Neuronal stem cell (in vitro differentiated cells): Measurements from ENCODE around the gene GBGT1.

ENCODE experiments used
- DNase-seq: peaks from one replicate; pipeline ENCODE4 v3.0.0-alpha.2; 2013; ENCODE audit warnings: low spot score
- H2AFZ ChIP-seq: one replicate; pipeline ENCODE4 v1.6.1; 2013; ENCODE audit warnings: mild to moderate bottlenecking, low read length, inconsistent platforms
- H2AK5ac ChIP-seq: 2 replicates; pipeline ENCODE4 v1.6.1; 2013; ENCODE audit warnings: low read depth, mild to moderate bottlenecking, inconsistent platforms, low read length, moderate library complexity, mixed read lengths
- H2BK120ac ChIP-seq: 2 replicates; pipeline ENCODE4 v1.6.1; 2013; ENCODE audit warnings: low read depth, mild to moderate bottlenecking, inconsistent platforms, low read length, moderate library complexity, mixed read lengths
- H2BK12ac ChIP-seq: one replicate; pipeline ENCODE4 v1.6.1; 2013; ENCODE audit warnings: low read length, inconsistent platforms
- H2BK15ac ChIP-seq: 2 replicates; pipeline ENCODE4 v1.6.1; 2013; ENCODE audit warnings: mild to moderate bottlenecking, low read length, inconsistent platforms, mixed read lengths
- H2BK5ac ChIP-seq: one replicate; pipeline ENCODE4 v1.6.1; 2013; ENCODE audit warnings: inconsistent platforms, mild to moderate bottlenecking, low read length, moderate library complexity
- H3K14ac ChIP-seq: one replicate; pipeline ENCODE4 v1.6.1; 2013; ENCODE audit warnings: low read length, inconsistent platforms
- H3K18ac ChIP-seq: 2 replicates; pipeline ENCODE4 v1.6.1; 2013; ENCODE audit warnings: low read length, inconsistent platforms
- H3K23ac ChIP-seq: 2 replicates; pipeline ENCODE4 v1.6.1; 2013; ENCODE audit warnings: low read depth, mild to moderate bottlenecking, mixed read lengths, low read length, inconsistent platforms; ENCODE audit not compliant: poor library complexity
- H3K27ac ChIP-seq: replicated peaks from 3 replicates; pipeline ENCODE4 v1.5.1; 2013; ENCODE audit warnings: low read length, inconsistent platforms
- H3K27me3 ChIP-seq, 3 experiments: 2 replicates each; pipeline ENCODE4 v1.6.1; 2013; ENCODE audit warnings: low read length in 3 of 3, mild to moderate bottlenecking in 2 of 3, inconsistent platforms in 1 of 3, low read depth in 1 of 3, mixed read lengths in 1 of 3, moderate library complexity in 1 of 3; ENCODE audit not compliant: control insufficient read depth in 3 of 3, insufficient read depth in 3 of 3
- H3K36me3 ChIP-seq, 2 donors: replicated peaks in 1 of 2; 2 replicates each; pipeline ENCODE4 v1.6.1; 2013; ENCODE audit warnings: low read length in 2 of 2; ENCODE audit not compliant: control insufficient read depth in 2 of 2, insufficient read depth in 2 of 2
- H3K4ac ChIP-seq: 2 replicates; pipeline ENCODE4 v1.6.1; 2013; ENCODE audit warnings: inconsistent platforms, mild to moderate bottlenecking, low read length, moderate library complexity
- H3K4me1 ChIP-seq, 2 donors: 1 replicate in 1 of 2; 2 replicates in 1 of 2; pipeline ENCODE4 v1.6.1; 2013; ENCODE audit warnings: low read length in 2 of 2, low read depth in 1 of 2; ENCODE audit not compliant: control insufficient read depth in 2 of 2, insufficient read depth in 1 of 2
- H3K4me2 ChIP-seq: one replicate; pipeline ENCODE4 v1.6.1; 2013; ENCODE audit warnings: mild to moderate bottlenecking, low read length, inconsistent platforms; ENCODE audit not compliant: insufficient read depth, poor library complexity, severe bottlenecking
- H3K4me3 ChIP-seq, 2 donors: 2 replicates each; pipeline ENCODE4 v1.5.1; 2013; ENCODE audit warnings: low read length in 2 of 2, mild to moderate bottlenecking in 2 of 2, inconsistent platforms in 1 of 2, moderate library complexity in 1 of 2
- H3K79me1 ChIP-seq: one replicate; pipeline ENCODE4 v1.6.1; 2013; ENCODE audit warnings: low read depth, mild to moderate bottlenecking, inconsistent platforms, low read length, moderate library complexity
- H3K9ac ChIP-seq: one replicate; pipeline ENCODE4 v1.6.1; 2013; ENCODE audit warnings: mild to moderate bottlenecking, low read depth, low read length, inconsistent platforms; ENCODE audit not compliant: poor library complexity
- H3K9me3 ChIP-seq, 2 donors: replicated peaks in 1 of 2; 2 replicates each; pipeline versions ENCODE3 to v1.6.1; 2013; ENCODE audit warnings: low read length in 2 of 2, mild to moderate bottlenecking in 2 of 2, inconsistent platforms in 1 of 2, low read depth in 1 of 2, mixed read lengths in 1 of 2, moderate library complexity in 1 of 2; ENCODE audit not compliant: control insufficient read depth in 2 of 2, insufficient read depth in 1 of 2
- H4K8ac ChIP-seq: one replicate; pipeline ENCODE4 v1.6.1; 2013; ENCODE audit warnings: low read depth, mild to moderate bottlenecking, inconsistent platforms, low read length, moderate library complexity
- H4K91ac ChIP-seq: one replicate; pipeline ENCODE4 v1.6.1; 2013; ENCODE audit warnings: low read length, low read depth, mild to moderate bottlenecking, inconsistent platforms; ENCODE audit not compliant: poor library complexity
- WGBS, 2 donors: extraction: QIAGEN DNeasy Blood & Tissue Kit; methylation state at CpG; one replicate each; pipeline ENCODE4 v1.1.7; 2013; ENCODE audit warnings: missing lambda C conversion rate in 2 of 2, mixed read lengths in 1 of 2; ENCODE audit not compliant: insufficient read length in 2 of 2, insufficient replicate concordance in 1 of 2; ENCODE audit errors: extremely low coverage in 2 of 2; 5-methylcytosine and 5-hydroxymethylcytosine counted together

Gene GBGT1

GRCh38 chr9:133148199-133149129, 15.2 kb downstream of the GBGT1 start:
- peak overlapping the region; percentile 98 for H3K23ac ChIP-seq
- H3K18ac ChIP-seq: peak overlapping the region; percentile 100
- peak overlapping the region; percentile 65 for H2BK120ac ChIP-seq
- H3K14ac ChIP-seq: peak overlapping the region; percentile 99
- peak overlapping the region; percentile 97 for H2BK5ac ChIP-seq
- H2AFZ ChIP-seq: peak overlapping the region; percentile 80
- H3K9ac ChIP-seq: peak overlapping the region; percentile 99
- no peak overlapping the region for H3K27ac ChIP-seq
- peak; percentile 31 for DNase-seq
- peak overlapping the region; percentile 92 for H4K8ac ChIP-seq
- H3K36me3 ChIP-seq: peaks cover 2 to 7% of the 10 kb centered on the region in 2 donors
- peak overlapping the region; percentile 41 for H2BK12ac ChIP-seq
- H2BK15ac ChIP-seq: peak overlapping the region; percentile 54
- H3K4me3 ChIP-seq: peak overlapping the region; percentile 80 to 98
- H3K4me1 ChIP-seq: peaks cover 24 to 30% of the 10 kb centered on the region in 2 donors
- H3K4me2 ChIP-seq: peak overlapping the region; percentile 93
- peak overlapping the region; percentile 89 for H3K4ac ChIP-seq
- peak overlapping the region; percentile 98 for H2AK5ac ChIP-seq
- WGBS, 2 donors: no CpG with 5 or more reads among the region's 65 CpGs
- H3K9me3 ChIP-seq: no peaks in the 10 kb centered on the region
- H3K79me1 ChIP-seq: peaks cover 17% of the 10 kb centered on the region
- H3K27me3 ChIP-seq: peaks cover 0 to 2% (median 0%) of the 10 kb centered on the region in 3 experiments
- no peak overlapping the region for H4K91ac ChIP-seq

GRCh38 chr9:133147412-133148198, 16.1 kb downstream of the GBGT1 start:
- Histone ChIP-seq H3K36me3 (peaks cover 5 to 10% of the 10 kb centered on the region in 2 donors), H3K4me2 (peak overlapping the region; percentile 93), H2AFZ (peak overlapping the region; percentile 69), H3K23ac (peak overlapping the region; percentile 81), H3K4ac (no peak overlapping the region), H2AK5ac (peak overlapping the region; percentile 87), H2BK15ac (peak overlapping the region; percentile 54), H2BK5ac (peak overlapping the region; percentile 97), H3K27ac (no peak overlapping the region), H3K18ac (peak overlapping the region; percentile 92), H2BK120ac (peak overlapping the region; percentile 65), H4K8ac (no peak overlapping the region), H3K79me1 (peaks cover 23% of the 10 kb centered on the region), H3K4me3 (peak overlapping the region; percentile 80 to 98), H3K9me3 (no peaks in the 10 kb centered on the region), H3K27me3 (peaks cover 0 to 2% (median 0%) of the 10 kb centered on the region in 3 experiments), H4K91ac (no peak overlapping the region), H3K9ac (peak overlapping the region; percentile 99), H3K4me1 (peaks cover 29 to 31% of the 10 kb centered on the region in 2 donors), H2BK12ac (no peak overlapping the region), H3K14ac (peak overlapping the region; percentile 41)
- no CpG with 5 or more reads among the region's 14 CpGs for WGBS, 2 donors
- peak; percentile 72 for DNase-seq

- peak overlapping the region; percentile 87 for H2AK5ac ChIP-seq
- H3K27me3 ChIP-seq: peaks cover 0 to 2% (median 0%) of the 10 kb centered on the region in 3 experiments
- peaks cover 32 to 36% of the 10 kb centered on the region in 2 donors for H3K4me1 ChIP-seq
- no peak overlapping the region for H2AFZ ChIP-seq
- no peak for DNase-seq
- H3K9ac ChIP-seq: peak overlapping the region; percentile 63
- no peak overlapping the region for H2BK15ac ChIP-seq
- peak overlapping the region; percentile 12 for H3K18ac ChIP-seq
- H3K4me2 ChIP-seq: peak overlapping the region; percentile 93
- H2BK12ac ChIP-seq: no peak overlapping the region
- H2BK5ac ChIP-seq: no peak overlapping the region
- no CpG with 5 or more reads among the region's 7 CpGs for WGBS, 2 donors
- peak overlapping the region; percentile 16 for H2BK120ac ChIP-seq
- H3K14ac ChIP-seq: no peak overlapping the region
- peak overlapping the region; percentile 19 for H3K4ac ChIP-seq
- peaks cover 28% of the 10 kb centered on the region for H3K79me1 ChIP-seq
- H3K36me3 ChIP-seq: peaks cover 5 to 10% of the 10 kb centered on the region in 2 donors
- no peak overlapping the region for H4K91ac ChIP-seq
- no peak overlapping the region for H3K27ac ChIP-seq
- H3K23ac ChIP-seq: peak overlapping the region; percentile 29
- H4K8ac ChIP-seq: no peak overlapping the region
- H3K4me3 ChIP-seq: peak overlapping the region in 1 of 2 donors; percentile 80
- H3K9me3 ChIP-seq: no peaks in the 10 kb centered on the region
Measured at GRCh38 chr9:133146746-133147411, 16.8 kb downstream of the GBGT1 start.
